Mesodermal cell (in vitro differentiated cells): ENCODE data around the gene AGT.
"Not testable (repeated sequence)": the region's sequence is repeated elsewhere in the genome, so short reads cannot be mapped to it uniquely, and the experiment has no call there.

Source experiments
- H3K27ac ChIP-seq: 2 replicates; pipeline ENCODE4 v1.7.0; 2013; ENCODE audit warnings: mild to moderate bottlenecking, low read depth, low read length, moderate library complexity; ENCODE audit not compliant: severe bottlenecking
- H3K36me3 ChIP-seq: 2 replicates; pipeline ENCODE4 v1.7.1; 2013; ENCODE audit warnings: mild to moderate bottlenecking, low read length, moderate library complexity; ENCODE audit not compliant: control insufficient read depth, insufficient read depth
- H3K4me1 ChIP-seq: one replicate; pipeline ENCODE4 v1.7.1; 2013; ENCODE audit warnings: mild to moderate bottlenecking, low read length; ENCODE audit not compliant: insufficient read depth, control insufficient read depth, poor library complexity, severe bottlenecking
- H3K4me3 ChIP-seq: 2 replicates; pipeline ENCODE4 v1.7.0; 2013; ENCODE audit warnings: low read length, control low read depth, mild to moderate bottlenecking; ENCODE audit not compliant: insufficient read depth, poor library complexity, severe bottlenecking; ENCODE audit errors: extremely low read depth
- H3K9me3 ChIP-seq: 2 replicates; pipeline ENCODE4 v1.7.1; 2013; ENCODE audit warnings: mild to moderate bottlenecking, low read length, moderate library complexity; ENCODE audit not compliant: control insufficient read depth
- WGBS, 2 experiments: methylation state at CpG; one replicate each; pipeline ENCODE4 v1.1.5; 2013; ENCODE audit warnings: missing lambda C conversion rate in 2 of 2; ENCODE audit not compliant: insufficient coverage in 2 of 2; 5-methylcytosine and 5-hydroxymethylcytosine counted together

Gene AGT

DNA sequence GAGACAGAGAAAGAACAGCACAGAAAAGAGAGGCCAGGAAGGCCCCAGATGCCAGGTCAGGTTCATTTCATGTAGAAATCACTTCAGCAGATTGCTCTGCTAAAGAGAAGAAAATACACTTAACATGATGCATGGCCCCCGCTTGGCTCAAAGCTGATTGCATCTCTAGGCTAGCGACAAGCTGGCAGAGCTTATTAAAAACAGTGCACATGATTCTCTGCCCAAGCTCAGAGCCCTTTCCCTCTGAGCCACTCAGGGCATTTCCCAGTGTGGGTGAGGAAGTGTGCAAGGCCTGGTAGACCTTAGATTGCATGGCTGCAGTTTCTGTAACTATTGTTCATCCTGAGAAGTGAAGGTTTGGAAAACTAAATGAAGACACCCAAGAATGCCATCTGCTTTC lies 30.0 kb upstream of the AGT start:
- Histone ChIP-seq H3K9me3 (no peaks in the 10 kb centered on the region), H3K4me3 (no peak overlapping the region), H3K27ac (peak overlapping the region; percentile 57), H3K36me3 (no peaks in the 10 kb centered on the region), H3K4me1 (peaks cover 16% of the 10 kb centered on the region)
- 94 to 100% methylated on average over 1 to 2 of the region's 2 CpGs for WGBS, 2 experiments

- Histone ChIP-seq H3K4me1 (peaks cover 11% of the 10 kb centered on the region), H3K36me3 (no peaks in the 10 kb centered on the region), H3K9me3 (no peaks in the 10 kb centered on the region), H3K27ac (no peak overlapping the region), H3K4me3 (no peak overlapping the region)
- 90 to 97% methylated on average over 12 of the region's 12 CpGs for WGBS, 2 experiments
Observed at GRCh38 chr1:230739564-230740290, 25.8 kb upstream of the AGT start.

DNA sequence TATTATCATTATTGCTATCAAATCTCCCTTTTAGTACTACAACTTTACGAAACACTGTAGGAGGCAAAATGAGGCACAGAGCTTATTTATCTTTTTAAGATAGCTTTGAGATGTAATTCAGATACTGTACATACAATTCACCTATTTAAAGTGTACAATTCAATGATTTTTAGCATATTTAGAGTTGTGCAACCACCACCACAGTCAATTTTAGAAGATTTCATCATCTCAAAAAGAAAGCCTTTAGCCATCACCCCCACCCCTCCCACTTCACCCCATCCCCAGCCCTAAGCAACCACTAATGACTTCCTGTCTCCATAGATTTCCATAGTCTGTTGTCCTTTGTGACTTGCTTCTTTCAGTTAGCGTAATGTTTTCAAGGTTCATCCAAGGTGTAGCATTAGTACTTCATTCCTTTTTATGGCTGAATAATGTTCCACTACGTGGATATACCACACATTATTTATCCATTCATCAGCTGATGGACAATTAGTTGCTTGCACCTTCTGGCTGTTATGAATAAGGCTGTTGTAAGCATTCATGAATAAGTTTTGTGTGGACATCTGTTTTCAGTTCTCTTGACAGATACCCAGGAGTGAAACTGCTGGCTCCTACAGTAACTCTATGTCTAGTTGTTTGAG lies 23.8 kb upstream of the AGT start:
- WGBS, 2 experiments, result 83% methylated on average over 1 of the region's 3 CpGs; no CpG with 5 or more reads in 1 of the 2 experiments
- H3K27ac ChIP-seq, result no peak overlapping the region
- H3K4me1 ChIP-seq, result no peaks in the 10 kb centered on the region
- no peak overlapping the region for H3K4me3 ChIP-seq
- H3K36me3 ChIP-seq, result no peaks in the 10 kb centered on the region
- no peaks in the 10 kb centered on the region for H3K9me3 ChIP-seq

- WGBS, 2 experiments, result 81 to 84% methylated on average over 2 of the region's 2 CpGs
- Histone ChIP-seq H3K27ac (no peak overlapping the region), H3K4me1 (no peaks in the 10 kb centered on the region), H3K4me3 (no peak overlapping the region), H3K9me3 (no peaks in the 10 kb centered on the region), H3K36me3 (no peaks in the 10 kb centered on the region)
Observed at GRCh38 chr1:230735447-230735846, 21.5 kb upstream of the AGT start.

GRCh38 chr1:230730977-230731376 lies 17.1 kb upstream of the AGT start:
- H3K4me1 ChIP-seq, result no peaks in the 10 kb centered on the region
- no peaks in the 10 kb centered on the region for H3K9me3 ChIP-seq
- H3K27ac ChIP-seq, result no peak overlapping the region
- H3K4me3 ChIP-seq, result no peak overlapping the region
- 90 to 96% methylated on average over 4 to 5 of the region's 5 CpGs for WGBS, 2 experiments
- H3K36me3 ChIP-seq, result no peaks in the 10 kb centered on the region

GRCh38 chr1:230728710-230729392 lies 14.9 kb upstream of the AGT start:
- H3K27ac ChIP-seq, result no peak overlapping the region
- H3K4me3 ChIP-seq, result no peak overlapping the region
- no peaks in the 10 kb centered on the region for H3K9me3 ChIP-seq
- H3K36me3 ChIP-seq, result no peaks in the 10 kb centered on the region
- WGBS, 2 experiments, result 27 to 50% methylated on average over 2 to 5 of the region's 6 CpGs
- H3K4me1 ChIP-seq, result no peaks in the 10 kb centered on the region

DNA sequence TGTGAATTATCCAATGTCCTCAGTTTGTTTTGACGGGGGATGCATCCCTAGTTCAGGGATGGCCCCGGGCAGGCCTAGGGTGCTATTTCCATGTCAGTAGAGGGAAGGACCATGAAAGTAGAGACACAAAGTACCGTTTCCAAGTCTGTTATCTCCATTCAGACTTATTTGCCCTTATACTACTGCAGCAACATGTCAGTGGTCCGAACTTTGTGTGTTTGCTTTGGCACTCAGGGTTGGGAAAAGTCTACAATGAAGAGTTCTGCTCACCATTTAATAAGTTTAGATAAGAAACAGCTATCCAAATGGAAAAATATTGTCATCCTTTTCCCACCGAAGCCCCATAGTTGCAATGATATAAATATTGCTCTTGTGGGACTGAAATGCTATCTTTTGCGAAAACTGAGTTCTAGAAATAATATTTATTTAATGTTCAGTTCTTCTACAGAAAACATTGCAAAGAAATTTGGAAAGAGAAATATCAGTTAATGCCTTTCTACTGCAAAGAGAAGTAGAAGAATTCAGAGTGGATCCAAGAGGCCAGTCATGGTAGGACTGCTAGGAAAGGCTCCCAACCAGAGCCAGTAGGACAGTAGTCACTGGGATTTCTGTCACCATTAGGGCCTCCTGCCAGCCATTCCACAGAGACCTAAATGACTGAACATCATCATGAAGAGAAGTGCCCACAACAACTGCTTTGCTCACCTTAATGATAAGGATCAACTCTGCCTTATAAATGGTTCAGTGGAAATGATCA lies 11.5 kb upstream of the AGT start:
- no peak overlapping the region for H3K27ac ChIP-seq
- H3K36me3 ChIP-seq, result no peaks in the 10 kb centered on the region
- 65 to 100% methylated on average over 1 to 3 of the region's 6 CpGs for WGBS, 2 experiments
- no peaks in the 10 kb centered on the region for H3K4me1 ChIP-seq
- peaks cover 3% of the 10 kb centered on the region for H3K9me3 ChIP-seq
- no peak overlapping the region for H3K4me3 ChIP-seq

GRCh38 chr1:230721849-230722522 lies 8.1 kb upstream of the AGT start:
- H3K4me3 ChIP-seq, H3K36me3 ChIP-seq, H3K4me1 ChIP-seq, H3K27ac ChIP-seq, H3K9me3 ChIP-seq: not testable (repeated sequence)
- WGBS, 2 experiments, result 74 to 93% methylated on average over 2 to 3 of the region's 3 CpGs

DNA sequence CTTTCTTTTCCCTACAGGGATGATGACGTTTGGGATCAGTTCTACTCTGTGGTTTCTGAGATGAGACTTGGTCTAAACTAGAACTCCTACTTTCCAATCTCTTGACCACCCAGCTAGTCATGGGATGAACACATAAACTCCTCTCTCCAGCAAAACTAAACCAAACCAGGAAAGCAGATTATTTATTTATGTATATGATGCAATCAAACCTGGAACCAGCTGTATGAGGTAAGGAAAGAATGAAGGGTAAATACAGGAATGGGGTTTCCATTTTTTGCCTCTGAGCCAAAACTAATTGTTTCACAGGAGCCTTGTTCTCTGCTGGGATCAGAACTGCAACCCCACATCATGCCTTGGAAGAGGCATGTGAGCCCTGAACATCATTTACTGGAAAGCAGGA lies 3.3 kb upstream of the AGT start:
- WGBS, 2 experiments, result no CpG with 5 or more reads among the region's 1 CpG
- peaks cover 3% of the 10 kb centered on the region for H3K9me3 ChIP-seq
- no peak overlapping the region for H3K4me3 ChIP-seq
- H3K36me3 ChIP-seq, result no peaks in the 10 kb centered on the region
- H3K4me1 ChIP-seq, result peaks cover 9% of the 10 kb centered on the region
- no peak overlapping the region for H3K27ac ChIP-seq

DNA sequence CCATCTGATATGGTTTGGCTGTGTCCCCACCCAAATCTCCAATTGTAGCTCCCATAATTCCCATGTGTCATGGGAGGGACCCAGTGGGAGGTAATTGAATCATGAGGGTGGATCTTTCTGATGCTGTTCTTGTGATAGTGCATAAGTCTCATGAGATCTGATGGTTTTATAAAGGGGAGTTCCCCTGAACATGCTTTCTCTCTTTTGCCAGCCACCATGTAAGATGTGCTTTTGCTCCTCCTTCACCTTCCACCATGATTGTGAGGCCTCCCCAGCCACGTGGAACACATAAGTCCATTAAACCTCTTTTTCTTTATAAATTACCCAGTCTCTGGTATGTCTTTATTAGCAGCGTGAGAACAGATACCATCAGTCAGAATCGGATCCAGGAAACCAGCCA lies 2.5 kb upstream of the AGT start:
- not testable (repeated sequence) for H3K36me3 ChIP-seq, H3K4me1 ChIP-seq, H3K27ac ChIP-seq, H3K4me3 ChIP-seq, H3K9me3 ChIP-seq
- 65 to 72% methylated on average over 2 of the region's 3 CpGs for WGBS, 2 experiments
